Epithelial cell of proximal tubule (primary cell): ENCODE results near the gene ZDHHC4. TPM values are rescaled to one million over a fixed set of nuclear protein-coding genes. Genes with fewer than 3 reads are reported as not detected.

ENCODE experiments used
- DNase-seq: peaks from one replicate; pipeline ENCODE4 v3.0.0-alpha.2; 2011; ENCODE audit warnings: low read depth
- H3K4me3 ChIP-seq: 2 replicates; pipeline ENCODE4 v1.5.1; 2011; ENCODE audit warnings: low read depth, mild to moderate bottlenecking, low read length
- total RNA-seq: library from RNA; depleted of rRNA; stranded (reverse); fragments of >200 nt; gene quantifications from 2 replicates; pipeline ENCODE4 v1.2.3, GENCODE V29; 2015
- TF ChIP-seq, protein P1 (sequence below): conservative IDR thresholded peaks from 2 replicates; pipeline ENCODE4 v1.5.1; 2012; ENCODE audit warnings: low read depth, mild to moderate bottlenecking, low read length

ZDHHC4 gene
- total RNA-seq, 1 donor from 2014 or later, result 55.1 TPM

DNA sequence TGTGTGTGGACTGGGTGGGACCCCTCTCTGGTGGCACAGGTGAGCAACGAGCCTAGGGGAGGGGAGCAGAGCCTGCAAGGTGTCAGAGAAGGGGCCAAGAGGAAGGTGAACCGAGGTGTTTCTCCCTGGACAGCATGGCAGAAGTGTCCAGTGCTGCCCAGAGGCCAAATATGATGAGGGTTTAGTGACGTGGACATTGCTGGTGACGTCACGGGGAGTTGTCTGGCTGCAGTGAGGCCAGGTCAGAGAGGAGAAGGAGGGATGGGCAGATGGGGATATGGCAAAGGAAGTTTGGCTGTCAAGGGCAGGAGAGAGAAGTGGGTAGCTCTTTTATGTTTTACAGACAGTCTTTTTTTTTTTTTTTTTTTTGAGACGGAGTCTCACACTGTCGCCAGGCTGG, 35.6 kb downstream of the ZDHHC4 start:
- TF ChIP-seq, protein P1, sequence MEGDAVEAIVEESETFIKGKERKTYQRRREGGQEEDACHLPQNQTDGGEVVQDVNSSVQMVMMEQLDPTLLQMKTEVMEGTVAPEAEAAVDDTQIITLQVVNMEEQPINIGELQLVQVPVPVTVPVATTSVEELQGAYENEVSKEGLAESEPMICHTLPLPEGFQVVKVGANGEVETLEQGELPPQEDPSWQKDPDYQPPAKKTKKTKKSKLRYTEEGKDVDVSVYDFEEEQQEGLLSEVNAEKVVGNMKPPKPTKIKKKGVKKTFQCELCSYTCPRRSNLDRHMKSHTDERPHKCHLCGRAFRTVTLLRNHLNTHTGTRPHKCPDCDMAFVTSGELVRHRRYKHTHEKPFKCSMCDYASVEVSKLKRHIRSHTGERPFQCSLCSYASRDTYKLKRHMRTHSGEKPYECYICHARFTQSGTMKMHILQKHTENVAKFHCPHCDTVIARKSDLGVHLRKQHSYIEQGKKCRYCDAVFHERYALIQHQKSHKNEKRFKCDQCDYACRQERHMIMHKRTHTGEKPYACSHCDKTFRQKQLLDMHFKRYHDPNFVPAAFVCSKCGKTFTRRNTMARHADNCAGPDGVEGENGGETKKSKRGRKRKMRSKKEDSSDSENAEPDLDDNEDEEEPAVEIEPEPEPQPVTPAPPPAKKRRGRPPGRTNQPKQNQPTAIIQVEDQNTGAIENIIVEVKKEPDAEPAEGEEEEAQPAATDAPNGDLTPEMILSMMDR, result no peak
- no peak overlapping the region for H3K4me3 ChIP-seq
- DNase-seq, result no peak

- no peak overlapping the region for H3K4me3 ChIP-seq
- DNase-seq, result no peak
- TF ChIP-seq, protein P1, result no peak
Measured at GRCh38 chr7:6613706-6614105, 36.5 kb downstream of the ZDHHC4 start.

DNA sequence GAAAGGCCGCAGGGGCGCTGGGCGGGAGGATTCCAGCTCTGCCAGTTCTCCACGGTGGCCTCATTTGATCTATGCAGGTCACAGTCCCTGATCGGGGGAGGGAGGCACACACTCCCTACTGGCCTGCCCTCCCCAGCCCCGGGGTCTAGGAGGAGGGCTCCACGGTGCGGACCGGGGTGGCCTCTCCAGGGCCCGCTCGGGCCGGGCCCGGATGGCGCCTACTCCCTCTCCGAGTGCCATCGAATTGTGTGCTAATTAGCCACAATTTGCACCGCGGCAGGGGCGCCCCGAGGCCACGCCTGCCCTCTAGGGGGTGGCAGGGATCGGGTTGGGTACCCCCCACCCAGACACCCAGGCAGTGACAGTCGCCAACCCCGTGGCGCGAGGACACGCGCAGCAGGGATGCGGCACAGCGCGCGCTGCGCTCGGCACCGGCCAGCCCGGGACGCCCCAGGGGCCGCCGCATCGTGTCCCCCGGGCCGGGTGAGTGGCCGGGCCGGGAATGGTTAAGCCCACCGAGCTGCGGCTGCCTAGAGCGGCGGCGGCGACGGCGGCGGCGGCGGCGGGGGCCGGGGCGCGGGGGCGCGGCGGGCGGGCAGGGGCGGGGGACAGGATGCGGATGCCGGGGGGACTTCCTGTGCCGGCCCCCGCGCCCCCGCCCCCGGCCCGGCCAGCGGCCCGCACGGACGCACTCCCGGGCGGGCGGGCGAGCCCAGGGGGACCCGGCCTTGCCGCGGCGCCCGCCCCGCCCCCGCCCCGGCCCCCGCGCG, 37.9 kb downstream of the ZDHHC4 start, which contains the start of gene ZNF853:
TSS of gene ZNF853 (plus strand) at position 658 of the 770 bp plus-strand sequence. CDS start 565 bp downstream, outside the sequence.
- no peak for DNase-seq
- H3K4me3 ChIP-seq, result peak within 1 kb of the TSS; percentile 50
- TF ChIP-seq, protein P1, result no peak

DNA sequence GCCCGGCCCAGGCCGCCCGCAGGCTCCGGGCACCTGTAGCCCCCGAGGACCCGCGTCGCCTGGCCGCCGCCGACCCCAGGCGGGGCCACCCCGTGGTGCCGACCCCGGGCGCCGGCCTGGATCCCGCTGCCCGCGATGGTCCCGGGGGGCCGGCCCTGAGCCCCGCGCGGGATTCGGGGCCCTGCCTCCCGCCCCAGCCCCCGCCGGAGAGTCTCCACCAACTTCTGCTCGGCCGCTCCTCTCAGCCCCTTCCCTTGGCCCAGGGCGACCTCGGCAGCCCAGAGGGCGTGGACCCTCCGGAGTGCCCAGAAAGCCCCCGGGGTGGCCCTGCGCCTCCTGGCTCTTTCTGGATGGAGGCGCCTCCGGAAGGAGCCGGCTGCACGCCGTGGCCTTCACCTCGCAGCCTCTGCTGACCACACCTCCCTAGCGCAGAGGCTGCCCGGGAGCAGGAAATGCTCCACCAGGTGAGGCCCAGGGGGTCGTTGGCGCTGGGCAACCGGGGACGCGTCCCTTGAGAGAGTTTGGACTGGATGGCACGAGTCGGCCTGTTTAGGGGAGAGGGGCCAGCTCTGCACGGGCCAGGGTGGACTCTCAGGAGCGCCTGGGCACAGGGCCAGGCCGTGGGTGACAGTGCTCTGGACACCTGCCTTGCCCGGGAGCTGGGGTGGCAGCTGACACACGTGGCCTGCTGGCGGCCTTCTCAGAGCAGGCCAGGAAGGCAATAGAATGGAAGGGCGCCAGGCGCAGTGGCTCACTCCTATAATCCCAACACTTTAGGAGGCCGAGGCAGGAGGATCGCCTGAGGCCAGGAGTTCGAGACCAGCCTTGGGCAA, 38.7 kb downstream of the ZDHHC4 start:
- TF ChIP-seq, protein P1, result no peak
- no peak for DNase-seq
- H3K4me3 ChIP-seq, result peak overlapping the region; percentile 50

- DNase-seq, result no peak
- no peak overlapping the region for H3K4me3 ChIP-seq
- TF ChIP-seq, protein P1, result no peak
Measured at GRCh38 chr7:6616854-6617643, 39.8 kb downstream of the ZDHHC4 start.

DNA sequence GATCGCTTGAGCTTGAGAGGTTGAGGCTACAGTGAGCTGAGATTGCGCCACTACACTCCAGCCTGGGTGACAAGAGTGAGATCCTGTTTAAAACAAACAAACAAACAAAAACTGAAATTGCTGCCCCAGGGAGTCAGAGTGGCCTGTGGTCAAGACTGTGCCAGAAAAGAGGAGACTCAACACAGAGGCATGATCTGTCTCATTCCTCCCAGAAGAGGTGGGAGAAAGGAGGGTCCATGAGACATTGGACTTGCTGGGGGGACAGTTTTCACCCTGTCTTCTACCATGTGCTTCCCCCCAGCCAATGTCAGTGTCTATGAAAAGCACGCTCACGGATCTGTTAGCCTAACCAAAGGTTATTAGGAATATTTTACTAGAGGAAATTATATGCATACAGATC, 41.4 kb downstream of the ZDHHC4 start:
- no peak overlapping the region for H3K4me3 ChIP-seq
- DNase-seq, result no peak
- TF ChIP-seq, protein P1, result no peak
